ENCODE data around the gene PTPRM. TPM values are rescaled to one million over a fixed set of nuclear protein-coding genes. Genes with fewer than 3 reads are reported as not detected.

Gene PTPRM
- total RNA-seq, 1 experiment from 2014 or later: 6.2 TPM

DNA sequence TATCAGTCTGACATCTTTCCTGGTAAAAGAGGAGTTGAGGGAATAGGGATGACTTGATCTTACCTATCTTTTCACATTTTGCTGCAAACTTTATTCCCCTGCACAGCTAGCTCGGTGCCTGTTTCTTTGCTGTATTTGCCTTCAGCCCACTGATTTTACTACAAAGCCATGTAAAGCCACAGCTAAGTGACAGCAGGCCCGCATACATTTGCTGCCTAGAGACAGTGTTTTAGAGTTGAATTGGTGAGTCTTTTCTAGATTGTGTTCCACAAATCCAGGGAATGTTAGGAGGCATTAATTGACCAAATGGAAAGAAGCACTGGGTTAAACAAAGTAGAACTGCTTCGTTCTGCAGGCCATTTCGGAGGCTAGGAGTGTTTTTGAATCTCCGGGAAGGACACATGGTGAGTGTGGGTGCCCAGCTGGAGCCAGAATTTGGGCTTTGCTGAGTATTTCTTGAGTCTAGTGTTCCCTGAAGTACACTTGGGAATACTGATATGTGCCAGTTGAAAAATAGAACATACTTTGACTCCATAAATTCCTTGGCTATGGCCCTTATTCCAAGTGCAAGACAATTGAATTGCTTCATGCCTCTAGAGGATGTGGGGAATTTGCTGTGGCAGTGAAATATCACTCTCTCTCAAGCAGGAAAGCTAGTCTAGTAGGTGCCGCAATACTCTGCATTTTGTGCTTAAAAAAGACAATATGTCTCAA is 329.8 kb downstream of the PTPRM start:
- Histone ChIP-seq H3K23ac (ENCODE audit: insufficient read length, low read depth, low read length) (no peak overlapping the region), H3K23me2 (ENCODE audit: insufficient read length, low read depth, low read length, poor library complexity, severe bottlenecking) (no peaks in the 10 kb centered on the region), H2AFZ (ENCODE audit: low read length) (no peak overlapping the region), H3K4ac (ENCODE audit: low read depth, low read length) (no peak overlapping the region), H2BK120ac (ENCODE audit: low read depth, low read length, poor library complexity, severe bottlenecking) (no peak overlapping the region), H2BK20ac (ENCODE audit: low read depth, low read length, poor library complexity, severe bottlenecking) (no peak overlapping the region), H4K8ac (replicated peaks; ENCODE audit: insufficient read length, low read depth, low read length) (no peak overlapping the region), H3T11ph (ENCODE audit: low read length) (no peak overlapping the region), H4K91ac (ENCODE audit: insufficient read length, low read depth, low read length) (no peak overlapping the region), H2BK15ac (ENCODE audit: low read depth, low read length) (no peak overlapping the region), H3K4me1 (ENCODE audit: insufficient read depth, low read length) (no peaks in the 10 kb centered on the region; the same call in 1 of the 2 replicates), H4K5ac (ENCODE audit: insufficient read length, low read depth, low read length) (no peak overlapping the region), H2BK12ac (ENCODE audit: insufficient read length, low read depth, low read length) (no peak overlapping the region), H3K27me3 (ENCODE audit: insufficient read depth, low read length) (no peaks in the 10 kb centered on the region), H3K56ac (ENCODE audit: insufficient read length, low read depth, low read length) (no peak overlapping the region), H2BK5ac (ENCODE audit: insufficient read length, low read length) (no peak overlapping the region), H3K79me1 (ENCODE audit: insufficient read depth, low read depth, low read length, poor library complexity, severe bottlenecking) (no peaks in the 10 kb centered on the region), H3K9ac (ENCODE audit: extremely low read depth, insufficient read length, low read length) (no peak overlapping the region), H3K4me2 (ENCODE audit: insufficient read depth, insufficient read length, low read length) (no peak overlapping the region), H3K14ac (ENCODE audit: insufficient read depth, low read length) (no peak overlapping the region), H3K9me3 (ENCODE audit: control insufficient read depth, low read depth, low read length) (no peaks in the 10 kb centered on the region), H3K79me2 (ENCODE audit: insufficient read depth, low read length) (no peaks in the 10 kb centered on the region), H3K18ac (ENCODE audit: insufficient read length, low read depth, low read length) (no peak overlapping the region), H4K20me1 (ENCODE audit: control insufficient read depth, insufficient read depth, insufficient read length) (no peaks in the 10 kb centered on the region), H2AK5ac (ENCODE audit: insufficient read length, low read length) (no peak overlapping the region), H3K27ac (ENCODE audit: insufficient read length, low read depth, low read length) (no peak overlapping the region)
- H3K4me3 Mint-ChIP-seq: no peak overlapping the region
- no peak overlapping the region; a peak in 1 of 7 replicates for H3K27ac Mint-ChIP-seq
- no peaks in the 10 kb centered on the region for H3K9me3 Mint-ChIP-seq
- H3K4me1 Mint-ChIP-seq: peaks cover 13 to 23% of the 10 kb centered on the region in 2 experiments
- no peaks in the 10 kb centered on the region for H3K36me3 Mint-ChIP-seq (ENCODE audit: insufficient read depth in 1 of 3, low read depth in 3 of 3)
- TF ChIP-seq, protein P1, sequence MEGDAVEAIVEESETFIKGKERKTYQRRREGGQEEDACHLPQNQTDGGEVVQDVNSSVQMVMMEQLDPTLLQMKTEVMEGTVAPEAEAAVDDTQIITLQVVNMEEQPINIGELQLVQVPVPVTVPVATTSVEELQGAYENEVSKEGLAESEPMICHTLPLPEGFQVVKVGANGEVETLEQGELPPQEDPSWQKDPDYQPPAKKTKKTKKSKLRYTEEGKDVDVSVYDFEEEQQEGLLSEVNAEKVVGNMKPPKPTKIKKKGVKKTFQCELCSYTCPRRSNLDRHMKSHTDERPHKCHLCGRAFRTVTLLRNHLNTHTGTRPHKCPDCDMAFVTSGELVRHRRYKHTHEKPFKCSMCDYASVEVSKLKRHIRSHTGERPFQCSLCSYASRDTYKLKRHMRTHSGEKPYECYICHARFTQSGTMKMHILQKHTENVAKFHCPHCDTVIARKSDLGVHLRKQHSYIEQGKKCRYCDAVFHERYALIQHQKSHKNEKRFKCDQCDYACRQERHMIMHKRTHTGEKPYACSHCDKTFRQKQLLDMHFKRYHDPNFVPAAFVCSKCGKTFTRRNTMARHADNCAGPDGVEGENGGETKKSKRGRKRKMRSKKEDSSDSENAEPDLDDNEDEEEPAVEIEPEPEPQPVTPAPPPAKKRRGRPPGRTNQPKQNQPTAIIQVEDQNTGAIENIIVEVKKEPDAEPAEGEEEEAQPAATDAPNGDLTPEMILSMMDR (conservative IDR thresholded peaks at IDR 0.05): no peak
- H3K27me3 Mint-ChIP-seq (ENCODE audit: low read depth): no peaks in the 10 kb centered on the region; the same call in 1 of the 2 replicates
- no peak for DNase-seq
- no CpG with 5 or more reads among the region's 6 CpGs for WGBS (ENCODE audit: extremely low coverage, insufficient read length, low lambda C conversion rate)
